ENCODE results near the gene LRRC4. TPM values are rescaled to one million over a fixed set of nuclear protein-coding genes. Genes with fewer than 3 reads are reported as not detected.

The LRRC4 gene
- total RNA-seq, 1 experiment from 2014 or later, result 10.4 TPM

GRCh38 chr7:128000854-128001265 is 30.4 kb downstream of the LRRC4 start:
- no peak overlapping the region for H2AK5ac ChIP-seq (ENCODE audit: insufficient read length, low read length)
- H3K79me1 ChIP-seq (ENCODE audit: insufficient read depth, low read depth, low read length, poor library complexity, severe bottlenecking), result no peaks in the 10 kb centered on the region
- no peak overlapping the region for H3K9ac ChIP-seq (ENCODE audit: extremely low read depth, insufficient read length, low read length)
- no peak overlapping the region for H2AFZ ChIP-seq (ENCODE audit: low read length)
- no peaks in the 10 kb centered on the region for H3K79me2 ChIP-seq (ENCODE audit: insufficient read depth, low read length)
- Mint-ChIP-seq H3K27me3 (ENCODE audit: low read depth) (no peaks in the 10 kb centered on the region), H3K4me1 (peaks cover 19 to 26% of the 10 kb centered on the region in 2 experiments), H3K4me3 (no peak overlapping the region), H3K27ac (peak overlapping the region in 1 of 3 experiments; percentile 9; a peak in 2 of 7 replicates), H3K9me3 (no peaks in the 10 kb centered on the region), H3K36me3 (ENCODE audit: insufficient read depth in 1 of 3, low read depth in 3 of 3) (peaks cover 0 to 5% (median 5%) of the 10 kb centered on the region in 3 experiments; a peak in 4 of 7 replicates)
- H3T11ph ChIP-seq (ENCODE audit: low read length), result no peak overlapping the region
- no peak overlapping the region for H2BK20ac ChIP-seq (ENCODE audit: low read depth, low read length, poor library complexity, severe bottlenecking)
- H3K4ac ChIP-seq (ENCODE audit: low read depth, low read length), result no peak overlapping the region
- no peak overlapping the region for H2BK120ac ChIP-seq (ENCODE audit: low read depth, low read length, poor library complexity, severe bottlenecking)
- H3K23ac ChIP-seq (ENCODE audit: insufficient read length, low read depth, low read length), result no peak overlapping the region
- no peak for TF ChIP-seq CTCF (conservative IDR thresholded peaks at IDR 0.05)
- no peaks in the 10 kb centered on the region for H4K20me1 ChIP-seq (ENCODE audit: control insufficient read depth, insufficient read depth, insufficient read length)
- no peak overlapping the region for H2BK12ac ChIP-seq (ENCODE audit: insufficient read length, low read depth, low read length)
- DNase-seq, result no peak
- H3K56ac ChIP-seq (ENCODE audit: insufficient read length, low read depth, low read length), result no peak overlapping the region
- WGBS (ENCODE audit: extremely low coverage, insufficient read length, low lambda C conversion rate), result no CpG with 5 or more reads among the region's 6 CpGs
- no peaks in the 10 kb centered on the region for H3K9me3 ChIP-seq (ENCODE audit: control insufficient read depth, low read depth, low read length)
- H2BK5ac ChIP-seq (ENCODE audit: insufficient read length, low read length), result no peak overlapping the region
- no peak overlapping the region for H3K4me2 ChIP-seq (ENCODE audit: insufficient read depth, insufficient read length, low read length)
- H2BK15ac ChIP-seq (ENCODE audit: low read depth, low read length), result no peak overlapping the region
- H3K27ac ChIP-seq (ENCODE audit: insufficient read length, low read depth, low read length), result no peak overlapping the region
- H3K4me1 ChIP-seq (ENCODE audit: insufficient read depth, low read length), result peaks cover 6% of the 10 kb centered on the region; the same call in 1 of the 2 replicates
- no peak overlapping the region for H3K14ac ChIP-seq (ENCODE audit: insufficient read depth, low read length)
- no peak overlapping the region for H4K91ac ChIP-seq (ENCODE audit: insufficient read length, low read depth, low read length)
- H3K27me3 ChIP-seq (ENCODE audit: insufficient read depth, low read length), result no peaks in the 10 kb centered on the region
- H3K18ac ChIP-seq (ENCODE audit: insufficient read length, low read depth, low read length), result no peak overlapping the region
- no peaks in the 10 kb centered on the region for H3K23me2 ChIP-seq (ENCODE audit: insufficient read length, low read depth, low read length, poor library complexity, severe bottlenecking)
- H4K8ac ChIP-seq (replicated peaks; ENCODE audit: insufficient read length, low read depth, low read length), result no peak overlapping the region
- H4K5ac ChIP-seq (ENCODE audit: insufficient read length, low read depth, low read length), result no peak overlapping the region
